T1000 (cell line): ENCODE measurements around the gene ZAP70.

Experiments
- DNase-seq: peaks from one replicate; lab custom pipeline; 2025; ENCODE audit warnings: mixed read lengths; lab: John Stamatoyannopoulos, UW

Gene ZAP70

DNA sequence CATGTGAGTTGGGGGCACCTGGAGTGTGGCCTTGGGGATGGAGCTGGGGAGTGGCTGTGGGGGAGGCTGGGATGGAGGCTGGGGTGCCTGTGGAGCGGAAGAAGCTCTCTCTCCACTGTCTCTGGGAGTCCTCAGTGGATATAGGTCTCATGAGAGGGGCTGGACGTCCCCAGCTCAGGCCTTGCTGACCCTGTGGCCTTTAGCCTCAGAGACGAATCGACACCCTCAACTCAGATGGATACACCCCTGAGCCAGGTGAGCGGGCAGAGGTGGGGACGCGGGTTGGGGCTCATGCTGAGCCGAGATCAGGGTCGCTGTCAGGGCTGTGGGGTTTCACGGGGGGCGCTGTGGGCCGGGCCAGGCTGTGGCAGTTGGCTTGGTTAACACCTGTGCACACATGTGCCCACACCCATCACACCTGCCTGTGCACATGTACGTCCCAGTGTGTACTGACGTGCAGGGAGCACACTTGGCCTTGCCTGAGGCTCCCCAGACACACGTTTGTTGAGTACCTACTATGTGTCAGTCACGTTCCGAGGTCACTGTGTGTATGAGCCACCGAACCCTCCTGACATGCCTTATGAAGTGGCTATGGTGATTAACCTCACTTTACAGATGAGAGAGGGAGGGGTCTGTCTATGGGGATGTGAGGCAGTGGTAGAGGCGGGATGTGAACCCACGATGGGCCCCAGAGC, 20.1 kb downstream of the ZAP70 start:
- no peak for DNase-seq

DNA sequence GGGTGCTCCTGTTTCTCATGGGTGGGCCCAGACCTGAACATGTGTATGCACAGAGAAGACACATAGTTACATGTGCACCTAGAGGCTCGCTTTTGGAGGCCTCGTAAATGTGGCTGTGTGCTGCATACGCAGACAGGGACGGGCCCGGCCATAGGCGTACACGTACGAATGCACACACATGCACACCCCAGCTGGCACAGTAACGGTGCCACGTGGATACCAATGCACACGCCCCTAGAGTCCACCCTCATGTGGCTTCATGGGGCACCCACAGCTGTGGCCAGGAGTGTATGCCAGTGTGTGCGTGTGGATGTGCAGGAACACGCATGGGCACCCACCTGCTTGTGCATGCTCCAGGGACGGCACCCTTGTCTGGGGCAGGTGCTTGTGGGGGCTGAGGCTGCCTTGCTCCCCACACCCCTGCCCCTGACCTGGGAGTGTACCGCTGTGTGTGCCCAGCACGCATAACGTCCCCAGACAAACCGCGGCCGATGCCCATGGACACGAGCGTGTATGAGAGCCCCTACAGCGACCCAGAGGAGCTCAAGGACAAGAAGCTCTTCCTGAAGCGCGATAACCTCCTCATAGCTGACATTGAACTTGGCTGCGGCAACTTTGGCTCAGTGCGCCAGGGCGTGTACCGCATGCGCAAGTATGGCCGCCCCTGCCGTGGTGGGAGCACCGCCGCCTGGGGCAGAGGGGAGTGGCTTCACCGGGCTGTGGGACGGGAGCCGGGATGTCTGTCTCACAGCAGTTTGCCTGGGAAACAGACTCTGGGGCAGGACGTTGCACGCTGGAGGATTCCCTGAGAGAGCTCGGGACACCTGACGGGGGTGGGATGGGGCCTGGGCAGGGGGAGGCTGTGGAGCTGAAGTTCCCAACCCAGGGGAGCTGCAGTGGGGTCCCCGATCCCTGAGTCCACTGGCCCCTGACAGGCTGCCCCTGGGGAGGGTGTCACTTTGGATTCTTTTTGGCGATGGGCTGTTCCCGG, 21.0 kb downstream of the ZAP70 start:
- DNase-seq, result no peak

DNA sequence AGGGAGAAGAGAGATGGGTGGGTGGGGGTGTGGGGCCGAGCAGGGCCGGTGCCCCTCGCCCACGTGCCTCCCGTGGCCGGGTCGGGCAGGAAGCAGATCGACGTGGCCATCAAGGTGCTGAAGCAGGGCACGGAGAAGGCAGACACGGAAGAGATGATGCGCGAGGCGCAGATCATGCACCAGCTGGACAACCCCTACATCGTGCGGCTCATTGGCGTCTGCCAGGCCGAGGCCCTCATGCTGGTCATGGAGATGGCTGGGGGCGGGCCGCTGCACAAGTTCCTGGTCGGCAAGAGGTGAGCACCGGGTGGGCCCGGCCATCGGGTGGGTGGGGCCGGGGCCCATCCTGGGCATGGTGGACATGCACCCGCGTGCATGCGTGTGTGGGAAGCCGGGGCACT, 21.8 kb downstream of the ZAP70 start:
- DNase-seq, result no peak

DNA sequence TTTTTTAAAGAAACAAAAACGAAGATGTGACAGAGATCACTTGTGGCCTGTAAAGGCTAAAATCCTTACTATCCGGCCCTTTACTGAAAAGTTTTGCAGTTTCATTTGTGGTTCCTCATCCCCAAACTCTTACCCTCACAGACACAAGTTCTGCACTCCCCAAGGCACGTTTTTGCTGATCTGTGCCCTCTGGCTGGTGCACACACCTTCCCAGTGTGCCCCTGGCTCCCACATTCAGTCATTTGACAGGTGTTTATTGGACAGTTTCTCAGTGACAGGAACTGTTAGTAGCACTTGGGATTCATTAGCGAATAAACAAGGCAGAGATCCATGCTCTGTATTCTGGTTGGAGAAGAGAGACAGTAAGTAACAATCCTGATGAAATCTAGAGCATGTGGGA, 22.8 kb downstream of the ZAP70 start:
- DNase-seq, result no peak

DNA sequence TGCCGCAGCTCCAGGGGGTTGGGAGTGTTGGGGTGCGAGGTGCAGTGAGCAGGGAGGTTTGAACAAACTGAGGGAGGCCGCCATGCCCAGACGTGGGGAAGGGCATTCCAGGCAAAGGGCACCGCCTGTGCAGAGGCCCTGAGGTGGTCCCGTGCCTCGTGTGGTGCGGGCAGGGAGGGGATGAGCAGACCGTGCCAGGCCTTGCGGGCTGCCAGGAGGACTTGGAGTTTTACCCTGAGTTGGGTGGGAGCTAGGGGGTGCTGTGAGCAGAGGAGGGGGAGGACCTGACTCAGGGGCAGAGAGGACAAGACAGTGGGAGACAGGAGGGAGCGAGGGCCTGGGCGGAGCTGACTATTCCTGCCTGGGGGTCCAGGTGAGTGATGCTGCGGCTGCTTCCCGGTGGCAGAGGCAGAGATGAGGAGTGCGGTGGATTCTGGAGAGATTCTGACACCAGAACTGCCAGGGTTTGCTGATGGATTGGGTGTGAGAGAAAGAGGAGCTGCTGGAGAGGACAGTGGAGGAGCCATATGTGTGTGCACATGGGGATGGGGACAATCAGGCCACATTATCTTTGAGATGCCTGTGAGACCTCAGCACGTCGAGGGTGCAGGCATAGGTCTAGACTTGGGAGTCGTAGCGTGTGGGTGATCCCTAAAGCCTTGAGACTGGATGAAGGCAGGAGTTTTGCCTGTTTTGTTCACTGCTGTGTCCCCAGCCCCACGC, 23.4 kb downstream of the ZAP70 start:
- no peak for DNase-seq

DNA sequence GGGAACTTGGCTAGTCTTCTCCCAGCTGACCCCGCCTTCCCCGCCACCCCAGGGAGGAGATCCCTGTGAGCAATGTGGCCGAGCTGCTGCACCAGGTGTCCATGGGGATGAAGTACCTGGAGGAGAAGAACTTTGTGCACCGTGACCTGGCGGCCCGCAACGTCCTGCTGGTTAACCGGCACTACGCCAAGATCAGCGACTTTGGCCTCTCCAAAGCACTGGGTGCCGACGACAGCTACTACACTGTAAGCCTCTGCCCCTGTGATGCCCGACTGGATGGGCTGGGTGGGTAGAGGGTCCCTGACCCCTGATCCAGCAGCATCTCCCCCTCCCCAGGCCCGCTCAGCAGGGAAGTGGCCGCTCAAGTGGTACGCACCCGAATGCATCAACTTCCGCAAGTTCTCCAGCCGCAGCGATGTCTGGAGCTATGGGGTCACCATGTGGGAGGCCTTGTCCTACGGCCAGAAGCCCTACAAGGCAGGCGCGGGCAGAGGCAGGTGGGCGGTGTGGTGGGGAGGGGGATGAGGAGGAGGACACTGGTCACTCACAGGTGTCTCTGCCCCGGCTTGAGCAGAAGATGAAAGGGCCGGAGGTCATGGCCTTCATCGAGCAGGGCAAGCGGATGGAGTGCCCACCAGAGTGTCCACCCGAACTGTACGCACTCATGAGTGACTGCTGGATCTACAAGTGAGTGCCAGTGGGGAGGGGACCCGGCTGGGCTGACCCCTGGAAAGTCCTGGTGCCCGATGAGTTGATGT, 24.2 kb downstream of the ZAP70 start:
- DNase-seq, result no peak

DNA sequence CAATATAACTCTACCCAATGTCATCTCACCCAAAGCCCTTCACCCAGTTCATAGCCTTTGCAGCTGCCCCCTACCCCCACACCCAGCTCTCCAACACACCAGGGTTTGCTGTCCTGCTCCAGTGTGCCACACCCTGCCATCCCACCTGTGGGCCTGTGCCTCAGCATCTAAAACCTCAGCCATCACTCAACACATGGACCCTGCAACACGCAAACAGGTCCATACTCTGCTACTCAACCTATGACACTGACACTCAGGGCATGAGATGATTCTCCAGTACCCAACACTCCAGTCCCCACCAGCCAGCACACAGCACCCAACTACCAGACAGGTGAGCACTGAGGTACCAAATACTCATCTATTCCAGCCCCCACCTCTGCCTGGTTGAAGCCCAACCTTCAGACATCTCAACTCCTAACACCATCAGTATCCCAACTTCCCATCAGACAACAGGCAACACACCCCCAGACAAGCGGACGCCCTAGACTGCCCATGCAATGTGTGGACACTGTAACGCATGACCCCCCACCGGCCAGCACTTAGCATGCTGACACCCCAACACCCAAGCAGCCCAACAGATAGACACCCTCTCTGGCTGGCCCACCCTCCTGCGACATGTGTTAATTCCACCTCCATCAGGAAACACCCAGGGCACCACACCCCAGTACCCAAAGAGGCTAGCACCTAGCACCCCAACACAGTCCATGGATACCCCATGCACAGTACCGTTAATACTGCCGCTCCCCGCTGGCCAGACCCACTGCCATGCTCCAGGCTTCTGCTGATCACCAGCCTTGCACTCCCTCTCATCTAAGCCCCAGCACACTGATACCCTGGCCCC, 25.0 kb downstream of the ZAP70 start:
- DNase-seq, result no peak

DNA sequence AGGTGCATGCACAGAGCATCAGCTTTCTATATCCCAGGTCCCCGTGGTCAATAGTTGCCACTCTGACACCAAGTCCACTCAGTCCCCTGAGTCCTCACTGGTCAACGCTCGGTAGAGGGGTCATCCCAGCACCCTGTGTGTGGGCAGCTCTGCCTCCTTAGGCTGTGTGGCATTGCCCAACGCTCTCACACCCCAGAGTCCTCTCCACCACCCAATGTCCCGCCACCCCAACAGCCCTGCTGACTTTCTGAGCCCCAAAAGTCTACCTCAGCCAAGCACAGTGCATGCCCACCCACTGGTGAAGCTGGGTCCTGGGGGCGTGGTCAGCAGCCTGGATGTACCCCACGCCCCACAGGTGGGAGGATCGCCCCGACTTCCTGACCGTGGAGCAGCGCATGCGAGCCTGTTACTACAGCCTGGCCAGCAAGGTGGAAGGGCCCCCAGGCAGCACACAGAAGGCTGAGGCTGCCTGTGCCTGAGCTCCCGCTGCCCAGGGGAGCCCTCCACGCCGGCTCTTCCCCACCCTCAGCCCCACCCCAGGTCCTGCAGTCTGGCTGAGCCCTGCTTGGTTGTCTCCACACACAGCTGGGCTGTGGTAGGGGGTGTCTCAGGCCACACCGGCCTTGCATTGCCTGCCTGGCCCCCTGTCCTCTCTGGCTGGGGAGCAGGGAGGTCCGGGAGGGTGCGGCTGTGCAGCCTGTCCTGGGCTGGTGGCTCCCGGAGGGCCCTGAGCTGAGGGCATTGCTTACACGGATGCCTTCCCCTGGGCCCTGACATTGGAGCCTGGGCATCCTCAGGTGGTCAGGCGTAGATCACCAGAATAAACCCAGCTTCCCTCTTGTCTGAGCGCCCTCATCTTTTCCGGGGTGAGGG, 25.9 kb downstream of the ZAP70 start:
- no peak for DNase-seq

DNA sequence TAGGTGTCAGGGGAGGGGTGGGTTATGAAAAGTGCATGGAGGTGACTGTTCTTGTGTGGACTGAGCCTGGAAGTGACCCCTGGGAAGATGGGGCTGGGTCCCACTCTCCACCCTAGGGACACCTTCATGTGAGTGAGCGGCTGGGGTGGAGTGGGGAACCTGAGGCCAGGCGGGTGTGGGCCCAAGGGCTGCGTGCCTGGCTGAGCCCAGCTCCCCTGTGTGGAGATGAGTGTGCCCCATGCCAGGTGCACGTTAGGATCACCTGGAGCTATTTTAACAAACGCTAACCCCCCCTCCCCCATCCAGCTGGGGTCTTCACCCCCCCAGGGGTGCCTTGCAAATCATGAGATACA, 26.5 kb downstream of the ZAP70 start:
- no peak for DNase-seq

DNA sequence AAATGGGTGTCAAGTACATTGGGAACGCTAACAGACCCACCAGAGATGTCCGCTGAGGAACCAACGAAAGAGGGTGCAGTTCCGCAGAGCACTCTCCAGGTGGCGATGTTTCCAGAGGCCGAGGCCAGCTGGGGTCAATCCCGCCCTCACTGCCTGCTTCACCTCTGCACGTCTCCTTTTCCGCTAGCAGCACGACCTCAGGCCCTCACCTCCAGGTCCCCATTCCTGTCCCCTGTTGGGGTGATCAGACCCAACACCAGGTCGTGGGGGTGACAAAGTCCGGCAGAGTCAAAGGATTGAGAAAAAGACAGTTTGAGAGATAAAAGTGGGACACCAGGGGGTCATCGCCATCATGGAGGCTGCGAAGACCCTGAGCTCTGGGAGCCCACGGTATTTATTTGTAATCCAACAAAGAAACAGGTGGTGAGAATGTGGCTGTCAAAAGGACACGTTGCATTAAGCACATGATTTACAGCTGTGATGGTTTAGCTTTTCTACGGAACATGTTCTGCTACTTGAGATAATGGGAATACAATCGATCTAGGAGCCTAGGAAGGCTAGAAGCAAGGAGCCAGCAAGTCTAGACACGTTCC, 27.3 kb downstream of the ZAP70 start:
- DNase-seq, result no peak

DNA sequence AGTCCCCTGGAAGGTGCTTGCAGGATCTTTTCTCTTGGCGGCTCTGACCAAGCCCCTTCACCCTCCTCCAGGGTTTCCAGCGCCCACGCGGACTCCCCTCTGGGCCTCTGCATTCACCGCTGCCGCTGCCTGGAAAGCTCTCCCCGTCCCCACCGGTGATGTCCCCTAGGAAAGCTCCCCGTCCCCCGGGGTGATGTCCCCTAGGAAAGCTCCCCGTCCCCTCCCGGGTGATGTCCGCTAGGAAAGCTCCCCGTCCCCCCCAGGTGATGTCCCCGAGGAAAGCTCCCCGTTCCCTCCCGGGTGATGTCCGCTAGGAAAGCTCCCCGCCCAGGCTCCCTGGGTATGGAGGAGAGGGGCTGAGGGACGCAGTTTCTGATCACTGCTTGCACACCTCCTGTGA, 27.9 kb downstream of the ZAP70 start:
- no peak for DNase-seq

DNA sequence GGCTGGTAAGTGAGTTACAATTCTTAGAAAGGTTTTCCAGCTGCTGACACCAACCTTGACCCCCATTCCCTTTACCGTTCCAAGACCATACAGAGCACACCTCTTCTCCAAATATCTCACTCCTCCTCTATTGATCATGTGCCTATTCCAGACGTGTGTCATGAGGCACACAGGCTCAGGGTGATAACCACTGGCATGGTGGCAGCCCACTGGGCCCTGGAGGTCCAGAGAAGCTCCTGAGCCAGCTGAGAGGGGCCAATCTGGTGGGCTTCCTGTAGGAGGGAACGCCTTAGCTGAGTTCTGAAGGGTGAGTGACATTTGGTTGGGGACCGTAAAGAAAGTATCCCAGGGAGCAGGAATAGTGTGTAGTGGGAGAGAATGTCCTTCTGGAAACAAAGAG, 28.3 kb downstream of the ZAP70 start:
- DNase-seq, result no peak

DNA sequence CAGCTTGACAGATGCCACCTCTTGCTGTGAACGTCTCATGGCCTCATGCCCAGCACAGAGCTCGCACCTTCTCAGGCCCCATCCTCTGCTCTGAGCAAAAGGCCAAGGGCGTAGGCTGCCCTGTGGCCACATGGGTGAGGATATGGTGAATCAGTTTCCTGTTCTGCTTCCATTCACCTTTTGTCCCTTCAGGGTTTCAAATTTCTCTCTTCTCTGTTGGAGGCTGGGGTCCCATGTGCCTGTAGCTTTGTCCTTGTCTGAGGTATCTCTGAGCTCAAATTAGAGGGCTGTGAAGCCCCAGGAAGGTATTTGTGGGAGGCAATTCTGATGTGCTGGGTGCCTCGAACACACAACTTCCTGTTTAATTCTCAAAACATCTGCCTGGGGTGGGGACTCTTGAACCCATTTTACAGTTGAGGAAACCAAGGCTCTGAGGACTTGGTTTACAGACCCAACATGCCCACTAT, 29.0 kb downstream of the ZAP70 start:
- DNase-seq, result no peak

DNA sequence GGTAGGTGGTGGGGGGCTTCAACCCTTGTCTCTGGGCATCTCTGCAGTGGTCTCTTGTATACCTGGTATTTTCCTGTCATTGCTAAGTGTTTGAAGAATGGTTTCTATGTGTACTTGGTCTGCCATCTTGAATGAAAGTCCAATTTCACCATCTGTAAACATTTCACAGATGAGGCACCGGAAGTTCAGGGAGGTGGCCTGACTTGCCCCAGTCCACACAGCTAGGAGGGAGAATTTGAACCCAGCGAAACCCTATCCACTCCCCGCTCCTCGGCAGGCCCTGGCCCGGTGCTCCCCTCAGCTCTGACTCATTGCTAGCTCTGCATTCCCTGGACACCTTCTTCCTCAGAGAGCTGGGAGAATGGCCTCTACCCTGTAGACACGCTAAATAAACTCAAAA, 30.5 kb downstream of the ZAP70 start:
- DNase-seq, result no peak

DNA sequence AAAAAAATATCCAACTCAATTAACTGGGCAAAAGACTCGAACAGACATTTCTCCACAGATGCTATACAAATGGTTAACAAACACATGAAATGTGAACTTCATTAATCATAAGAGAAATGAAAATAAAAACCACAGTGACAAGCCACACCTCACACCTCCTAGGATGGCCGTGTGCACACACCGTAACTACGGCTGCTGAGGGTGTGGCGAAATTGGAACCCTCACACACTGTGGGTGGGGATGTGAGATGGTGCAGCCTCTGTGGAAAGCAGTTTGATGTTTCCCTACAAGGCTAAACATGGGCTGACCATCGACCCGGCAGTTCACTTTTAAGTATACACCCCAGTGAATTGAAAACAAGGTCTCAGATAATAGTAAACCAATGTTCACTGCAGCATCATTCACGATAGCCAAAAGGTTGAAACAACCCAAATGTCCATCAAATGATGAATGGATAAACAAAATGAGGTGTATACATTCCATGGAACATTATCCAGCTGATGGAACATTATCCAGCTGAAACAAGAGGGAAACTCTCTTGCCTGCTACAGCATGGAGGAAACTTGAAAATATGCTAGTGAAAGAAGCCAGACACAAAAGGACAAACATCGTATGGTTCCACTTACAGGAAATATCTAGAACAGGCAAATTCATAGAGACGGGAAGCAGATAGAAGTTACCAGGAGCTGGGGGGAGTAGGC, 32.2 kb downstream of the ZAP70 start:
- DNase-seq, result no peak

DNA sequence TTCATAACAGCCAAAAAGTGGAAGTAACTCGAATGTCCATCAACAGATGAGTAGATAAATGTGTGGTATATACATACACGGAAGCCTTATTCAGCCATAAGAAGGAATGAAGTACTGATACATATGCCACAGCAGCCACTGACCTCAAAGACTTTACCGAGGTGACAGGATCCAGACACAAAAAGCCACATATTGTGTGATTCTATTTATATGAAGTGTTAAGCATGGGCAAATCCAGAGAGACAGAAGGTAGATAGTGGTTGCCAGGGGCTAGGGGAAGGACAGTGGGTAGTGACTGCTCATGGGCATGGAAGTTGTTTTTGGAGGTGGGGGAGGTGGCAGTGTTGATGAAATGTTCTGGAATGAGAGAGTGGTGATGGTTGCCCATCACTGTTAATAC, 33.9 kb downstream of the ZAP70 start:
- DNase-seq, result no peak

DNA sequence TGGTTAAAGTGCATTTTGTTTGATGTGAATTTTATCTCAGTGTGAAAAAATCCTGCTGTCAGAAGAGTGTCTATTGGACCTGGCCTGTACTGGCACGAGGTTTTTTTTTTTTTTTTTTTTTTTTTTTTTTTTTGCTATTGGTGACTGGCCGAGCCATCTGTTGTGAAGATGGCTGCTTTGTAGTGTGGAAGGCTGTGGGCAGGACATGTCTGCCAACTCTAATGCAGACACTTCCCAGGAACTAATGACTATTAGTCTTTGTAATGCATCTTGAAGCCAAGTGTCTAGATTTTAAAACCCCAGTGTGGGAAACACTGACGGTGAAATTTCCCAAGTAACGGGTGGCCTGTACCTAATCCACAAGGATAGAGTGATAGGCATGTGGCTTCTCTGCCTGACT, 34.3 kb downstream of the ZAP70 start:
- DNase-seq, result no peak

DNA sequence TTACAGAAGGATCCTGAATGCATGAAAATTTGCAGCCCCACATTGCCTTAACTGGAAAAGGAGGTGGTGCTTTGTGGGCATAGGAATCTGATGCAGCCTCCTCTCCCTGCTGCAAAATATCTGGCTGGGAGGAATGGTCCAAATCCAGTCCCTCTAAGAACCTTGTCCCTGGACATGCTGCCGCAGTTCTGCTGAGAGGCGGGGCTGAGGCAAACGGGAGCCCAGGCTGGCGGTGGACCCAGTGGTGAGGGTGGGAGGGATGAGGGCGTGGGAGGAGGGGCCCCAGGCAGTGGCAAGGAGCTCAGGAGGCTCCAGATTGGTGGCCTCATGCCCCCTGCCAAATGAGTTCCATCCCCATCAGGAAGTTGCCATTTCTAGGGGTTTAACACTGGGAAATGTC, 36.2 kb downstream of the ZAP70 start:
- DNase-seq, result no peak

DNA sequence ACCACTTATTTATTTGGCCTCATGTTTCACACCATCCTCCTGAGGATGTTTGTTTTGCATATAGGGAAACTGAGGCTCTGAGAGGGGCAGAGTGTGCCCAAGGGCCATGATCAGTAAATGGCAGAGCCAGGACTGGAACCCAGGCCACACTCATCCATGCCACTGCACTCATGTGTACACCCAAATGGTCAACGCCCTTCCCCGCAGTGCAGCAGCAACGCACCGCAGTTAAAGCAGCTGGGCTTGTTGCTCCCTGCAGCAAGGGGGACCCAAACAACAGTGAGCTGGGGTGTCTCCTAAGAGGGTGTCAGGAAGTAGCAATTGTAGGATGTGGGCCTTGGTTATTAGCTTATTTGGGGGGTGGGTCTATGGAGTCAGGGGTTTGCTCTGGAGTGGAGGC, 36.6 kb downstream of the ZAP70 start:
- DNase-seq, result no peak
